MCF 10A (cell line): ENCODE data around the gene TJP2. TPM values are rescaled to one million over a fixed set of nuclear protein-coding genes. Genes with fewer than 3 reads are reported as not detected.
A peak's percentile ranks its signal among the peaks of the same experiment; 100 is the strongest.

Experiments
- BruUV-seq: library from RNA; stranded (reverse); fragments of 400-500 nt; replicated peaks from 2 replicates; lab custom pipeline; 2021; lab: Mats Ljungman, UMichigan
- CTCF ChIA-PET: fragments of 300-600 bp; sonication (Branson Sonifier 250); formaldehyde crosslinking; extraction: SDS; loops from one replicate; lab custom pipeline; 2021; ENCODE audit warnings: antibody characterized with exemption, inconsistent platforms; lab: Yijun Ruan, JAX
- POLR2A ChIA-PET: fragments of 300-600, 350-650 bp; sonication (Branson Sonifier 250); formaldehyde crosslinking; extraction: SDS; loops from one replicate; lab custom pipeline; 2020; ENCODE audit warnings: antibody characterized with exemption, inconsistent platforms; lab: Yijun Ruan, JAX
- DNase-seq: peaks from one replicate; pipeline ENCODE4 v3.0.0-alpha.2; 2018; ENCODE audit not compliant: unreplicated experiment
- H3K27ac Mint-ChIP-seq: one replicate; pipeline ENCODE4 v1.8.0; 2022; ENCODE audit warnings: mild to moderate bottlenecking, low read depth, mixed read lengths; ENCODE audit not compliant: unreplicated experiment
- H3K27me3 Mint-ChIP-seq: one replicate; pipeline ENCODE4 v1.8.0; 2022; ENCODE audit warnings: mixed read lengths; ENCODE audit not compliant: insufficient read depth, unreplicated experiment
- H3K36me3 Mint-ChIP-seq: one replicate; pipeline ENCODE4 v1.8.0; 2022; ENCODE audit warnings: mild to moderate bottlenecking, moderate library complexity, mixed read lengths; ENCODE audit not compliant: insufficient read depth, unreplicated experiment
- H3K4me1 Mint-ChIP-seq: one replicate; pipeline ENCODE4 v1.8.0; 2022; ENCODE audit warnings: mixed read lengths; ENCODE audit not compliant: insufficient read depth, unreplicated experiment
- H3K4me3 Mint-ChIP-seq: one replicate; pipeline ENCODE4 v1.8.0; 2022; ENCODE audit warnings: mild to moderate bottlenecking, moderate library complexity, mixed read lengths; ENCODE audit not compliant: unreplicated experiment
- H3K9me3 Mint-ChIP-seq: one replicate; pipeline ENCODE4 v1.8.0; 2022; ENCODE audit warnings: mixed read lengths; ENCODE audit not compliant: unreplicated experiment
- CTCF ChIP-seq: fragments of 200-600 bp; IDR thresholded peaks from one replicate; pipeline ENCODE4 v1.8.0; 2022; ENCODE audit warnings: antibody characterized with exemption, mild to moderate bottlenecking; ENCODE audit not compliant: unreplicated experiment
- intact Hi-C: fragments of 100-400 bp; cut with micrococcal nuclease; formaldehyde crosslinking; loops from 2 replicates; pipeline ENCODE4 v1.14.1; 2022
- total RNA-seq: library from RNA; stranded (reverse); gene quantifications from 2 replicates; pipeline ENCODE4 v1.2.3, GENCODE V29; 2022

Gene TJP2
- total RNA-seq, 1 experiment from 2014 or later: 52.2 TPM

- Mint-ChIP-seq H3K27me3 (no peaks in the 10 kb centered on the region), H3K4me3 (peak overlapping the region; percentile 51), H3K27ac (peak overlapping the region; percentile 82), H3K36me3 (peaks cover 24% of the 10 kb centered on the region), H3K9me3 (no peaks in the 10 kb centered on the region), H3K4me1 (peaks cover 42% of the 10 kb centered on the region)
- CTCF ChIA-PET: interaction anchor here (0.7 to 2.6 kb wide), 15 partner anchors 10 to 145 kb away, joined by 3 to 17 read pairs (median 4); no protein-coding TSS in a partner anchor
- no TSS peak for BruUV-seq
- POLR2A ChIA-PET: interaction anchor here (0.7 to 6.3 kb wide), 15 partner anchors 10 to 1237 kb away, joined by 3 to 61 read pairs (median 4); partner anchors contain the start of gene FXN
- intact Hi-C loops: no loop called here
- DNase-seq: peak; percentile 95
- TF ChIP-seq CTCF: no peak
These were observed 6.6 kb downstream of the TJP2 start for GRCh38 chr9:69180670-69181069.

- H3K27ac Mint-ChIP-seq: peak overlapping the region; percentile 82
- intact Hi-C loops: no loop called here
- H3K36me3 Mint-ChIP-seq: peaks cover 34% of the 10 kb centered on the region
- no peaks in the 10 kb centered on the region for H3K27me3 Mint-ChIP-seq
- no peak for TF ChIP-seq CTCF
- DNase-seq: no peak
- BruUV-seq: no TSS peak
- ChIA-PET CTCF (interaction anchor here (0.6 to 2.6 kb wide), 8 partner anchors 11 to 134 kb away, joined by 3 to 17 read pairs (median 4); no protein-coding TSS in a partner anchor), POLR2A (interaction anchor here (0.7 to 6.3 kb wide), 5 partner anchors 9 to 177 kb away, joined by 3 to 61 read pairs (median 9); no protein-coding TSS in a partner anchor)
- H3K4me1 Mint-ChIP-seq: peaks cover 43% of the 10 kb centered on the region
- no peaks in the 10 kb centered on the region for H3K9me3 Mint-ChIP-seq
- no peak overlapping the region for H3K4me3 Mint-ChIP-seq
These were observed 7.9 kb downstream of the TJP2 start for GRCh38 chr9:69181908-69182353.

GRCh38 chr9:69184266-69184665 lies 10.2 kb downstream of the TJP2 start:
- DNase-seq: no peak
- peaks cover 41% of the 10 kb centered on the region for H3K4me1 Mint-ChIP-seq
- intact Hi-C loops: no loop called here
- no peak overlapping the region for H3K27ac Mint-ChIP-seq
- CTCF ChIA-PET: interaction anchor here (0.7 to 1.6 kb wide), 3 partner anchors 10 to 339 kb away, joined by 4 to 17 read pairs (median 5); partner anchors contain the start of gene FXN
- TF ChIP-seq CTCF: no peak
- no peak overlapping the region for H3K4me3 Mint-ChIP-seq
- no peaks in the 10 kb centered on the region for H3K27me3 Mint-ChIP-seq
- no TSS peak for BruUV-seq
- H3K9me3 Mint-ChIP-seq: no peaks in the 10 kb centered on the region
- POLR2A ChIA-PET: interaction anchor here (0.6 to 1.3 kb wide), 4 partner anchors 11 to 128 kb away, joined by 3 to 4 read pairs (median 4); partner anchors contain the start of gene TJP2
- peaks cover 34% of the 10 kb centered on the region for H3K36me3 Mint-ChIP-seq

GRCh38 chr9:69186841-69187611 lies 12.9 kb downstream of the TJP2 start:
- ChIA-PET POLR2A (interaction anchor here (0.8 to 4.4 kb wide), 11 partner anchors 8 to 132 kb away, joined by 3 to 33 read pairs (median 5); partner anchors contain the start of gene TJP2), CTCF (interaction anchor here (0.7 to 18.7 kb wide), 14 partner anchors 9 to 159 kb away, joined by 3 to 481 read pairs (median 4); partner anchors contain the start of gene FXN)
- DNase-seq: peak; percentile 53
- intact Hi-C loops: no loop called here
- no peak for TF ChIP-seq CTCF
- BruUV-seq: no TSS peak
- H3K4me1 Mint-ChIP-seq: peaks cover 25% of the 10 kb centered on the region
- H3K9me3 Mint-ChIP-seq: no peaks in the 10 kb centered on the region
- H3K27me3 Mint-ChIP-seq: no peaks in the 10 kb centered on the region
- H3K36me3 Mint-ChIP-seq: peaks cover 32% of the 10 kb centered on the region
- H3K27ac Mint-ChIP-seq: peak overlapping the region; percentile 62
- H3K4me3 Mint-ChIP-seq: no peak overlapping the region
